Ovary (tissue), 9 donors: Measurements from ENCODE around the gene MAML2. TPM values are rescaled to one million over a fixed set of nuclear protein-coding genes. Genes with fewer than 3 reads are reported as not detected.
A peak's percentile ranks its signal among the peaks of the same experiment; 100 is the strongest.

Experiments
- DNase-seq, 5 donors: peaks; one replicate each; pipeline ENCODE4 v3.0.0-alpha.2; 2019 to 2020
- H3K27ac ChIP-seq, 2 donors: fragments of 200-600 bp; one replicate each; pipeline versions ENCODE4 v1.5.1 to v1.8.0; 2019 to 2022
- H3K27me3 ChIP-seq: fragments of 200-600 bp; one replicate; pipeline ENCODE4 v1.8.0; 2022
- H3K36me3 ChIP-seq: fragments of 200-600 bp; sonication (generic); one replicate; pipeline ENCODE4 v1.5.1; 2019
- H3K4me1 ChIP-seq: one replicate; pipeline ENCODE4 v1.8.1; 2013; ENCODE audit warnings: mild to moderate bottlenecking, moderate library complexity; ENCODE audit not compliant: insufficient read depth
- H3K4me3 ChIP-seq: fragments of 200-600 bp; sonication (generic); one replicate; pipeline ENCODE4 v1.5.1; 2017
- H3K9me3 ChIP-seq, 2 donors: fragments of 200-600 bp in 1 of 2; sonication (generic) in 1 of 2; one replicate each; pipeline versions ENCODE4 v1.5.1 to v1.8.1; 2013 to 2019; ENCODE audit warnings: mild to moderate bottlenecking in 1 of 2, moderate library complexity in 1 of 2
- EP300 ChIP-seq: sonication (generic); formaldehyde crosslinking; IDR thresholded peaks from one replicate; pipeline ENCODE4 v1.6.1; 2017; ENCODE audit warnings: antibody characterized with exemption
- POLR2A ChIP-seq: fragments of 450-650 bp; IDR thresholded peaks from one replicate; pipeline ENCODE4 v1.6.1; 2017; ENCODE audit warnings: antibody characterized with exemption, mild to moderate bottlenecking, moderate library complexity
- WGBS, 3 donors: extraction: QIAGEN DNeasy Blood & Tissue Kit in 1 of 3; methylation state at CpG; one replicate each; pipeline versions ENCODE4 v1.1.5 to v1.1.7; 2013 to 2017; 5-methylcytosine and 5-hydroxymethylcytosine counted together
- intact Hi-C, 4 donors: fragments of 100-400 bp; cut with DNase I; formaldehyde crosslinking; loops; one replicate each; pipeline versions ENCODE4 v1.11.0 to v1.15.1; 2022 to 2023
- polyA plus RNA-seq, 2 donors: library from polyadenylated mRNA; stranded (reverse); fragments of 200-250 nt in 1 of 2; fragments of 350-450 nt in 1 of 2; fragmentation: Illumina TruSeq in 1 of 2; extraction: RNeasy Lipid Tissue Mini Kit (QIAGEN cat#74804) in 1 of 2; gene quantifications; one replicate each; pipeline ENCODE4 v1.2.3, GENCODE V29; 2013 to 2014
- total RNA-seq, 7 donors: library from RNA; depleted of rRNA in 2 of 7; stranded (reverse); fragments of >200 nt in 2 of 7; fragmentation: NEBNext Ultra II Directional in 3 of 7; extraction: Animal tissue kit (Norgen Biotek cat#: 25700) in 3 of 7; gene quantifications; one replicate each; pipeline versions ENCODE4 v1.1.0 to v1.2.4, GENCODE V29; 2016 to 2023
- TF ChIP-seq, protein P1 (sequence below), 3 donors: fragments of 450-650 bp in 2 of 3; fragments of 200-600 bp in 1 of 3; IDR thresholded peaks; one replicate each; pipeline versions ENCODE4 v1.5.1 to v1.8.0; 2016 to 2022; ENCODE audit warnings: antibody characterized with exemption in 3 of 3, mild to moderate bottlenecking in 1 of 3
- donor health status: DM: no; HTN: no; CAD: no; lungs with moderate emphysema.
- donor health status: DM: no; HTN: no; CAD: no.
- donor health status: Bipolar disorder and iron deficiency.
- donor health status: DM: yes; HTN: yes; CAD: no.
- donor health status: DM: no; HTN: no; CAD: no.
- donor health status: DM: yes; HTN: yes; CAD: no.

MAML2 gene
- total and polyA plus RNA-seq, 9 donors = 7.3 to 17.5 (median 14.6) TPM

- H3K27me3 ChIP-seq = no peaks in the 10 kb centered on the region
- peaks cover 20% of the 10 kb centered on the region for H3K4me1 ChIP-seq
- TF ChIP-seq EP300 (no peak), POLR2A (no peak)
- TF ChIP-seq, protein P1, sequence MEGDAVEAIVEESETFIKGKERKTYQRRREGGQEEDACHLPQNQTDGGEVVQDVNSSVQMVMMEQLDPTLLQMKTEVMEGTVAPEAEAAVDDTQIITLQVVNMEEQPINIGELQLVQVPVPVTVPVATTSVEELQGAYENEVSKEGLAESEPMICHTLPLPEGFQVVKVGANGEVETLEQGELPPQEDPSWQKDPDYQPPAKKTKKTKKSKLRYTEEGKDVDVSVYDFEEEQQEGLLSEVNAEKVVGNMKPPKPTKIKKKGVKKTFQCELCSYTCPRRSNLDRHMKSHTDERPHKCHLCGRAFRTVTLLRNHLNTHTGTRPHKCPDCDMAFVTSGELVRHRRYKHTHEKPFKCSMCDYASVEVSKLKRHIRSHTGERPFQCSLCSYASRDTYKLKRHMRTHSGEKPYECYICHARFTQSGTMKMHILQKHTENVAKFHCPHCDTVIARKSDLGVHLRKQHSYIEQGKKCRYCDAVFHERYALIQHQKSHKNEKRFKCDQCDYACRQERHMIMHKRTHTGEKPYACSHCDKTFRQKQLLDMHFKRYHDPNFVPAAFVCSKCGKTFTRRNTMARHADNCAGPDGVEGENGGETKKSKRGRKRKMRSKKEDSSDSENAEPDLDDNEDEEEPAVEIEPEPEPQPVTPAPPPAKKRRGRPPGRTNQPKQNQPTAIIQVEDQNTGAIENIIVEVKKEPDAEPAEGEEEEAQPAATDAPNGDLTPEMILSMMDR (IDR thresholded peaks at IDR 0.05) = no peak
- no peak for DNase-seq
- H3K9me3 ChIP-seq = no peaks in the 10 kb centered on the region
- intact Hi-C loops = no loop called here
- 89 to 95% (median 94%) methylated on average over 10 of the region's 10 CpGs for WGBS, 3 donors
- H3K27ac ChIP-seq = no peak overlapping the region
- H3K4me3 ChIP-seq = no peak overlapping the region
- no peaks in the 10 kb centered on the region for H3K36me3 ChIP-seq
Observed at GRCh38 chr11:96322775-96323641, 20.0 kb downstream of the MAML2 start.

DNA sequence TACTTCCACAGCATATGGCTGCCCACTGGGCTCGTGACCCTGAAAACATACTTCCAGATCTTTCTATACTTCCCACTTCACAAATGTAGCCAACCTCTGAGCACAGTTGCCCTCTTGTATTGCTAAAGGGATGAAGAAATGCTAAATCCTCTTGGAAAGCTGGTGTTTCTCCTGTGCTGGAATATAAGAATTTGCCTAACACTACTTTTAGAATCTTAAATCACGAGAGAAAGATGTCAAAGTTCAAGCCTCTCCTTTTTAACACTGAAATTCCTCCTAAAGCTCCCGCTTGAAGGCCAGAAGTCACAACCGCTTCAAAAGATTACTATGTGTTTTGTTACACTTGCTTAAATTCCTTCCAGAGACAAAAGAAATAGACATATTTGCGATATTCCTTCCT, 21.9 kb downstream of the MAML2 start:
- Histone ChIP-seq H3K27me3 (no peaks in the 10 kb centered on the region), H3K36me3 (no peaks in the 10 kb centered on the region), H3K4me1 (peaks cover 27% of the 10 kb centered on the region), H3K4me3 (no peak overlapping the region), H3K27ac (peak overlapping the region in 1 of 2 donors; percentile 8), H3K9me3 (no peaks in the 10 kb centered on the region)
- no peak for DNase-seq
- WGBS, 3 donors = 47 to 63% (median 53%) methylated on average over 5 of the region's 5 CpGs
- intact Hi-C loops = no loop called here
- TF ChIP-seq POLR2A (no peak), EP300 (no peak)
- TF ChIP-seq, protein P1 (IDR thresholded peaks at IDR 0.05) = no peak

GRCh38 chr11:96319898-96320656, 22.9 kb downstream of the MAML2 start:
- TF ChIP-seq, protein P1 (IDR thresholded peaks at IDR 0.05) = no peak
- TF ChIP-seq POLR2A (no peak), EP300 (no peak)
- Histone ChIP-seq H3K36me3 (no peaks in the 10 kb centered on the region), H3K27ac (no peak overlapping the region), H3K9me3 (no peaks in the 10 kb centered on the region), H3K27me3 (no peaks in the 10 kb centered on the region), H3K4me1 (peaks cover 24% of the 10 kb centered on the region), H3K4me3 (no peak overlapping the region)
- intact Hi-C loops = no loop called here
- DNase-seq = no peak
- WGBS, 3 donors = 21 to 39% (median 22%) methylated on average over 2 of the region's 2 CpGs

DNA sequence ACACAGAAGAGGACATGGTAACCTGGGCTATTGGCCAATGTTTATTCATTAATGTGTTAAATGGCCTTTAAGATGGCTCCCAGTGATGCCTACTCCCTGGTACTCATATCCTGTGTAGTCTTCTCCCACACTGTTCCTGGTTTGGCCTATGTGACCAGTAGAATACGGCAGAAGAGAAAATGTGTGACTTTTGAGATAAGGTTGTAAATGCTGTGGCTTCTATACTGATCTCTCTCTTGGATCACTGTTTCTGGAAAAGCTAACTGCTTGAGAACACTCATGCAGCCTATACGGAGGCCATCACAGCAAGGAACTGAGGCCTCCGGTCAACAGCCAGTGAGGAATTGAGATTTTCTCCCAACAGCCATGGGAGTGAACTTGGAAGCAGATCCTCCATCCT, 24.1 kb downstream of the MAML2 start:
- intact Hi-C loops = no loop called here
- no peak for DNase-seq
- Histone ChIP-seq H3K4me1 (peaks cover 27% of the 10 kb centered on the region), H3K9me3 (no peaks in the 10 kb centered on the region), H3K27ac (no peak overlapping the region), H3K4me3 (no peak overlapping the region), H3K36me3 (no peaks in the 10 kb centered on the region), H3K27me3 (no peaks in the 10 kb centered on the region)
- 79 to 91% (median 82%) methylated on average over 3 of the region's 3 CpGs for WGBS, 3 donors
- TF ChIP-seq POLR2A (no peak), EP300 (no peak)
- TF ChIP-seq, protein P1 (IDR thresholded peaks at IDR 0.05) = no peak
